ENCODE data around the gene GPR146.

The GPR146 gene

GRCh38 chr7:1064581-1064980 lies 20.2 kb downstream of the GPR146 start:
- TF ChIP-seq GATA2 (IDR thresholded peaks at IDR 0.05; ENCODE audit: low read depth, low read length) (no peak), GATA3 (IDR thresholded peaks at IDR 0.05; ENCODE audit: low read depth, low read length) (no peak)

- no peak for TF ChIP-seq GATA3 (IDR thresholded peaks at IDR 0.05; ENCODE audit: low read depth, low read length)
- TF ChIP-seq GATA2 (IDR thresholded peaks at IDR 0.05; ENCODE audit: low read depth, low read length) = no peak
Measured at GRCh38 chr7:1065263-1065584, 20.9 kb downstream of the GPR146 start.

- no peak for TF ChIP-seq GATA3 (IDR thresholded peaks at IDR 0.05; ENCODE audit: low read depth, low read length)
- TF ChIP-seq GATA2 (IDR thresholded peaks at IDR 0.05; ENCODE audit: low read depth, low read length) = no peak
Measured at GRCh38 chr7:1065585-1066241, 21.4 kb downstream of the GPR146 start.

GRCh38 chr7:1066242-1066588 lies 21.9 kb downstream of the GPR146 start:
- TF ChIP-seq GATA3 (IDR thresholded peaks at IDR 0.05; ENCODE audit: low read depth, low read length) (no peak), GATA2 (IDR thresholded peaks at IDR 0.05; ENCODE audit: low read depth, low read length) (no peak)

- TF ChIP-seq GATA3 (IDR thresholded peaks at IDR 0.05; ENCODE audit: low read depth, low read length) = no peak
- TF ChIP-seq GATA2 (IDR thresholded peaks at IDR 0.05; ENCODE audit: low read depth, low read length) = no peak
Measured at GRCh38 chr7:1068013-1068412, 23.7 kb downstream of the GPR146 start.

GRCh38 chr7:1068619-1069018 lies 24.3 kb downstream of the GPR146 start:
- no peak for TF ChIP-seq GATA3 (IDR thresholded peaks at IDR 0.05; ENCODE audit: low read depth, low read length)
- no peak for TF ChIP-seq GATA2 (IDR thresholded peaks at IDR 0.05; ENCODE audit: low read depth, low read length)

GRCh38 chr7:1070544-1071011 lies 26.2 kb downstream of the GPR146 start:
- no peak for TF ChIP-seq GATA3 (IDR thresholded peaks at IDR 0.05; ENCODE audit: low read depth, low read length)
- TF ChIP-seq GATA2 (IDR thresholded peaks at IDR 0.05; ENCODE audit: low read depth, low read length) = no peak

GRCh38 chr7:1071731-1072254 lies 27.4 kb downstream of the GPR146 start:
- no peak for TF ChIP-seq GATA3 (IDR thresholded peaks at IDR 0.05; ENCODE audit: low read depth, low read length)

GRCh38 chr7:1073142-1073977 lies 29.0 kb downstream of the GPR146 start:
- no peak for TF ChIP-seq GATA2 (IDR thresholded peaks at IDR 0.05; ENCODE audit: low read depth, low read length)
- no peak for TF ChIP-seq GATA3 (IDR thresholded peaks at IDR 0.05; ENCODE audit: low read depth, low read length)

GRCh38 chr7:1074593-1075431 lies 30.5 kb downstream of the GPR146 start:
- TF ChIP-seq GATA3 (IDR thresholded peaks at IDR 0.05; ENCODE audit: low read depth, low read length) (no peak), GATA2 (IDR thresholded peaks at IDR 0.05; ENCODE audit: low read depth, low read length) (no peak)

GRCh38 chr7:1076184-1077072 lies 32.1 kb downstream of the GPR146 start:
- TF ChIP-seq GATA2 (IDR thresholded peaks at IDR 0.05; ENCODE audit: low read depth, low read length) (no peak), GATA3 (IDR thresholded peaks at IDR 0.05; ENCODE audit: low read depth, low read length) (no peak)

- TF ChIP-seq GATA3 (IDR thresholded peaks at IDR 0.05; ENCODE audit: low read depth, low read length) (no peak), GATA2 (IDR thresholded peaks at IDR 0.05; ENCODE audit: low read depth, low read length) (no peak)
Measured at GRCh38 chr7:1078519-1078918, 34.2 kb downstream of the GPR146 start.

- no peak for TF ChIP-seq GATA3 (IDR thresholded peaks at IDR 0.05; ENCODE audit: low read depth, low read length)
- TF ChIP-seq GATA2 (IDR thresholded peaks at IDR 0.05; ENCODE audit: low read depth, low read length) = no peak
Measured at GRCh38 chr7:1078985-1079384, 34.6 kb downstream of the GPR146 start.

Measured in SH-SY5Y (cell line).